ENCODE data around the gene DPRX. TPM values are rescaled to one million over a fixed set of nuclear protein-coding genes. Genes with fewer than 3 reads are reported as not detected.

Gene DPRX

GRCh38 chr19:53671663-53672062, 39.9 kb downstream of the DPRX start:
- no peak for TF ChIP-seq REST (IDR thresholded peaks at IDR 0.05; ENCODE audit: insufficient replicate concordance, low read depth)
- no peak for TF ChIP-seq POLR2AphosphoS5 (IDR thresholded peaks at IDR 0.05; ENCODE audit: low read depth)
- TF ChIP-seq SPI1 (IDR thresholded peaks at IDR 0.05; ENCODE audit: borderline replicate concordance, low read depth): no peak
- TF ChIP-seq GABPA (IDR thresholded peaks at IDR 0.05; ENCODE audit: low read depth): no peak
- TF ChIP-seq CTCF (IDR thresholded peaks at IDR 0.05; ENCODE audit: insufficient read depth, low read length): no peak
- Histone ChIP-seq H3K27me3 (ENCODE audit: insufficient read depth, poor library complexity, severe bottlenecking) (no peaks in the 10 kb centered on the region), H3K4me3 (replicated peaks; ENCODE audit: insufficient read depth, low read length) (no peak overlapping the region), H3K27ac (replicated peaks) (no peak overlapping the region)
- no peak for DNase-seq (ENCODE audit: low read depth in 1 of 2, low spot score in 1 of 2)

Small RNAs within 50 kb of the gene (microRNA-seq; reads per million reads assigned to microRNA genes)
- gene MIR1323 (4.8 reads per million, percentile 14 among the genes with 10 or more reads in this experiment), gene MIR498 (5.1 reads per million, percentile 15 among the genes with 10 or more reads in this experiment), gene MIR512-1 (not detected), gene MIR512-2 (not detected), gene MIR515-1 (not detected), gene MIR515-2 (not detected), gene MIR519C (10.6 reads per million, percentile 33 among the genes with 10 or more reads in this experiment), gene MIR519E (1.5 reads per million), gene MIR520E (24.1 reads per million, percentile 49 among the genes with 10 or more reads in this experiment), gene MIR520F (113 reads per million, percentile 71 among the genes with 10 or more reads in this experiment)
